ENCODE results near the gene GSG1L. TPM values are rescaled to one million over a fixed set of nuclear protein-coding genes. Genes with fewer than 3 reads are reported as not detected.

The GSG1L gene
- total RNA-seq, 1 donor from 2014 or later: not detected

DNA sequence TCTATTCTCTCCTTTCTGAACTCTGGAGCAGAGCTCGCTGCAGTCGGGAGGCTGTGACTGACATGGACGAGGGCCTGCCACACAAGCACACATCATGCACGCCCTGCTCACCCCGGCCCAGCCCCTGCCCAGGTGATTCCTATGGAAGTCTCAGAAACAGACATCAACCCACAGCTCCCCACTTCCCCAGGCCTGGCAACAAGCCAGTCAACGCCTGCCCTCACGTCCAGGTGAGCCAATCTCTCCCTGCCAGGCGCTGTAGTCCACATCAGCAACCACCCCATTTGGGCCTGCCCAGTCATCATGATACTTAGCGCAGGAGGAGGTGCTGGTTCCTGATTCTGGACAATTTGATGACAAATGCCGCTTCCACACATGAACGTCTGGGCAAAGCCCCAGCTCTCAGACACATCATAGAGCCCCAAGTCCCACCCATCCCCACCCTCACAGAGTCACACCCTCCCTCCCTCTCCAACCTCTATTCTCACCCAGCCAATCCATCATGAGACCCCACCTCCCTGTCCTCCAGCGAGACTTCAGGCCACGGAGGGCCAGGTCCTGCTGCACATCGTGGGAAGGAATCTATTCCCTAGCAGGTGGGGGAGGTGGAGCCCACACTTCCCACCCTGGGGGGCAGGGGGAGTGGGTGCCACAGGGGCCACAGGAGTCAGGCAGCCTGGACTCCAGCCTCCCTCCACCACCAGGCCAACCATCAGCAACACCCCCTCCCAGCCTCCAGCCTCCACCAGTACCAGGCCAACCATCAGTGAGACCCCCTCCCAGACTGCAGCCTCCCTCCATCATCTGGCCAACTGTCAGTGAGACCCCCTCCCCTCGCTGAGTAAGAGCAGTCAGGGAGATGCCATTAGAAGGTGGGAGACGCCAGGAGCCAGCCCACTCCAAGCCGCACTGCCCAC, 33.7 kb upstream of the GSG1L start:
- DNase-seq (ENCODE audit: low read depth): no peak
- peaks cover 3% of the 10 kb centered on the region for H3K36me3 ChIP-seq (ENCODE audit: control insufficient read depth, insufficient read depth, low read length)
- no peak overlapping the region for H3K4me3 ChIP-seq (ENCODE audit: low read depth, low read length)
- no peaks in the 10 kb centered on the region for H3K27me3 ChIP-seq (ENCODE audit: control insufficient read depth, insufficient read depth, low read length)
- no peak for TF ChIP-seq CTCF (IDR thresholded peaks at IDR 0.05; ENCODE audit: insufficient read depth, low read length, poor library complexity, severe bottlenecking)

- no peak overlapping the region for H3K4me3 ChIP-seq (ENCODE audit: low read depth, low read length)
- no peak for TF ChIP-seq CTCF (IDR thresholded peaks at IDR 0.05; ENCODE audit: insufficient read depth, low read length, poor library complexity, severe bottlenecking)
- no peaks in the 10 kb centered on the region for H3K27me3 ChIP-seq (ENCODE audit: control insufficient read depth, insufficient read depth, low read length)
- no peak for DNase-seq (ENCODE audit: low read depth)
- H3K36me3 ChIP-seq (ENCODE audit: control insufficient read depth, insufficient read depth, low read length): no peaks in the 10 kb centered on the region
These were observed 29.8 kb upstream of the GSG1L start for GRCh38 chr16:28093385-28093725.

- no peak overlapping the region for H3K4me3 ChIP-seq (ENCODE audit: low read depth, low read length)
- TF ChIP-seq CTCF (IDR thresholded peaks at IDR 0.05; ENCODE audit: insufficient read depth, low read length, poor library complexity, severe bottlenecking): no peak
- DNase-seq (ENCODE audit: low read depth): no peak
- no peaks in the 10 kb centered on the region for H3K36me3 ChIP-seq (ENCODE audit: control insufficient read depth, insufficient read depth, low read length)
- H3K27me3 ChIP-seq (ENCODE audit: control insufficient read depth, insufficient read depth, low read length): no peaks in the 10 kb centered on the region
These were observed 29.3 kb upstream of the GSG1L start for GRCh38 chr16:28092721-28093384.

GRCh38 chr16:28091656-28092055, 28.1 kb upstream of the GSG1L start:
- Histone ChIP-seq H3K4me3 (ENCODE audit: low read depth, low read length) (no peak overlapping the region), H3K27me3 (ENCODE audit: control insufficient read depth, insufficient read depth, low read length) (no peaks in the 10 kb centered on the region), H3K36me3 (ENCODE audit: control insufficient read depth, insufficient read depth, low read length) (no peaks in the 10 kb centered on the region)
- no peak for TF ChIP-seq CTCF (IDR thresholded peaks at IDR 0.05; ENCODE audit: insufficient read depth, low read length, poor library complexity, severe bottlenecking)
- DNase-seq (ENCODE audit: low read depth): no peak

DNA sequence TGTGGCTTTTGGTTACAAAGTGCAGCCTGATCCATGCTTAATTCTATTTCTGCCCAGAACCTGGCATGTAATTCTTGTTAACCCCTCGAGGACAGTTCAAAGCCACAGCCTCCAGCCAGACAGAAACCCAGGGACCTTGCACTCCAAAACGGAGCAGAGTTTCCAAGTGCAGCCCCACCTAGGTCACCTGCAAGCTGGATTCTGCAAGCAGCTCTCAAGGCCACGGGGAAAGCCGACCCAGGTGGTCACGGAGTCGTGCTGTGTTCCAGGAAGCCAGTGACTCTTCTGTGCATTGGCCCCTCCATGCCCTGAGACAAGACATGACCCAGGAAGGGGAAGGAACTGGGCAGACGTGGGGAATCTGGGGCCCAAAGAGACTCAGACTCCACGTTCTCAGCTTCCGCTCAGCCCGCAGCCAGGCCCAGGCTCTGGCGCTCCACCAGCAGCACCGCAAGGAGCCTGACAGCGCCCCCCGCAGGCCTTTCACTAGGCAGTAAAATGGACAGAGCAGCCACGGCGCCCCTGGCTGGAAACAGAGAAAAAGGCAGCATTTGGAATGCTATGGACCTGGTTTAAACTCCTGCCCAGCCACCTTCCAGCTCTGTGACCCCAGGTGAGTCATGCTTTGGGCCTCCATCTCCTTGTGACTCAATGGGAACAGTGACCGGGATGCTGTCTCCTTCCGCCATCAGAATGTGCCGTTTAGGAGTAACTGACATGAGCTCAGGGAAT, 27.3 kb upstream of the GSG1L start:
- DNase-seq (ENCODE audit: low read depth): peak; percentile 41

More for the DNA sequence above, 27.3 kb upstream of the GSG1L start:
- Histone ChIP-seq H3K36me3 (ENCODE audit: control insufficient read depth, insufficient read depth, low read length) (no peaks in the 10 kb centered on the region), H3K27me3 (ENCODE audit: control insufficient read depth, insufficient read depth, low read length) (no peaks in the 10 kb centered on the region), H3K4me3 (ENCODE audit: low read depth, low read length) (no peak overlapping the region)
- peak; percentile 46 for TF ChIP-seq CTCF (IDR thresholded peaks at IDR 0.05; ENCODE audit: insufficient read depth, low read length, poor library complexity, severe bottlenecking)

Measured in kidney epithelial cell (primary cell).